ENCODE data around the gene PTPN12.
A peak's percentile ranks its signal among the peaks of the same experiment; 100 is the strongest.

Gene PTPN12

DNA sequence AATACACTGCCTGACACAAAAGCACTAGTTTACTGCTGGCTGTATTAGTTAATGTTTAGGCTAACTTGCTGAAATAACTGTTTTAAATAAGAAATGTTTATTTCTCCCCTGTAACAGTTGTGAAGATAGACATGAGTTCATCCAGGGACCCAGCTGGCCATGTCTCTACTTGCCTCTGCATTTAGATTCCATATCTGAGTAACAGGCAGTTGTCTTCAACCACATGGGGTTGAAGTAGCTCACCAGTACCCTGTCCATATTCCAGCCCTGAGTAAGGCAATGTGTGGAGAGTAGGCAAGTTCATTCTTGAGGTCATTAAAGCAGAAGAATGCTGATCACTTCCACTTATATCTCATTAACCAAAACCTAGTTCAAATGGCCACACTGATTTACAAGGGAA lies 128.1 kb downstream of the PTPN12 start:
- no peak for DNase-seq

DNA sequence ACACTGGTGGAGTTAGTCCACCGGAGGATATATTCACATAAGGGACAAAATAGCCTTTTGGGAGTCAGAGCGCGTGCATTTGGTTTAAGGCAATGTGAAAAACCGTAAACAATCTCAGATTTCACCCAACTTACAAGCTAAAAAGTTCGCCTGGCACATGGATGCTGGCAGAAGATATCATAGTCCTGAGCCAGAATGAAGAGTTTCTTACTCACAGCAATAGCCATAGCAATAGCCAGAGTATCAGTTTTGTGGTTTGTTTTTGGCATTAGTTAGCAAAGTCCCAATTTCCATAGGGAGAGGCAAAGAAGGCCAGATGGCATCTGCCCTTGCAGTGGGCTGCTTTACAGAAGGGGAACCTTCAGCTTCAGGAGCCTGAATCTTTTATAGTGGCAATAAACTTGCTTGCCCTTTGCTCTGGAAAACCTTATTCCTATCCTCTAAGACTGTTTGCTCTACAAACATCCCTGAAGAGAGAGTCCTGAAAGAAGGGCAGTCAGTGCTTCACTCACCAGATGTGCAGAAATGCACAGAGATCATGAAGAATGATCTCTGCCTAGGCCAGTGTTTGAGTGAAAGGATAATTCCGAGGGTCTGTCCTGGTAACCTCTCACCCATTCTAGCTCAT lies 130.5 kb downstream of the PTPN12 start:
- DNase-seq, result no peak

DNA sequence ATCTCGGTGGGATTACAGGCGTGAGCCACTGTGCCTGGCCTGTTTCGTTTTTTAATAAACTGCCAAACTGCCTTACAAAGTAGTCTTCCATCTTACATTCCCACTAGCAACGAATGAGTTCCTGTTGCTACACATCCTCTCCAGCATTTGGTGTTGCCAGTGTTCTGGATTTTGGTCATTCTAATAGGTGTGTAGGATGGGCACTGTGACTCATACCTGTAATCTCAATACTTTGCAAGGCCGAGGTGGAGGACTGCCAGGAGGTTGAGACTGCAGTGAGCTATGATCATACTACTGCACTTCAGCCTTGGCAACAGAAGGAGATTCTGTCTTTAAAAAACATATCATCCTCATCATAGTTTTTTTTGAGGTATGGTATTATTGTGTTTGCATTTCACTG lies 137.8 kb downstream of the PTPN12 start:
- peak; percentile 95 for DNase-seq

GRCh38 chr7:77679608-77680007 lies 142.5 kb downstream of the PTPN12 start:
- DNase-seq, result no peak

GRCh38 chr7:77680266-77680665 lies 143.2 kb downstream of the PTPN12 start:
- no peak for DNase-seq

- peak; percentile 91 for DNase-seq
Measured at GRCh38 chr7:77684030-77684429, 146.9 kb downstream of the PTPN12 start.

DNA sequence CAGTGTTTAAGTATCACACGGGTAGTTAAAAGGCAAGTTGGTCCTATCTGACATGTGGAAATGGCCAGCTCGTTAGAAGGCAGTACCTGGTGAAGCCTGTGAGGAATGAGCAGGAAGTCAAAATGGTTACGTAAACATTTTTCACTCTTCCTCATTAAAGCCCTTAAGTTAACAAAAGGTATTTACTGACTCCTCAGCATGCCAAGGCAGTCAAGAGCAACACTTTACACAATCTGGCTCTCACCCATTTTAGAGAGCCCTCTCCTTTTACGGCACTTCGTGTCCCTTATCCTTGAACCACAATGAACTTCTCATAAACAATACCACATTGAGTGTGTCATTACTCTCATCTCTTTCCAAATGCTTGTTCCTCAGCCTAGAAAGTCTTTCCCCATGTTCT lies 148.1 kb downstream of the PTPN12 start:
- no peak for DNase-seq

- DNase-seq, result no peak
Measured at GRCh38 chr7:77687100-77687746, 150.1 kb downstream of the PTPN12 start.

- DNase-seq, result no peak
Measured at GRCh38 chr7:77687747-77688144, 150.7 kb downstream of the PTPN12 start.
